GM23338 (cell line): ENCODE results near the gene UBXN11. TPM values are rescaled to one million over a fixed set of nuclear protein-coding genes. Genes with fewer than 3 reads are reported as not detected.

Source experiments
- ATAC-seq: fragments of 200-7000 bp; cut with Tn5 transposase; 3 replicates; pipeline ENCODE4 v1.9.1; 2020
- DNase-seq: peaks from one replicate; pipeline ENCODE4 v3.0.0-alpha.2; 2015; ENCODE audit warnings: low spot score
- H2AFZ ChIP-seq: fragments of 200-600 bp; sonication (generic); 2 replicates; pipeline ENCODE4 v1.8.0; 2016; ENCODE audit warnings: antibody characterized with exemption, mild to moderate bottlenecking, moderate library complexity
- H3F3A ChIP-seq: fragments of 200-600 bp; sonication (generic); replicated peaks from 2 replicates; pipeline ENCODE4 v1.8.0; 2017; ENCODE audit warnings: antibody characterized with exemption, mixed run types, low read depth
- H3K27ac ChIP-seq: fragments of 200-600 bp; sonication (generic); 2 replicates; pipeline ENCODE4 v1.6.1; 2016; ENCODE audit warnings: low read depth
- H3K27me3 ChIP-seq: fragments of 200-600 bp; sonication (generic); 2 replicates; pipeline ENCODE4 v1.8.0; 2016; ENCODE audit warnings: mild to moderate bottlenecking, mixed run types, moderate library complexity; ENCODE audit not compliant: insufficient read depth
- H3K36me3 ChIP-seq: fragments of 200-600 bp; sonication (generic); 2 replicates; pipeline ENCODE4 v1.8.0; 2016; ENCODE audit warnings: mild to moderate bottlenecking; ENCODE audit not compliant: insufficient read depth
- H3K4me1 ChIP-seq: fragments of 200-600 bp; sonication (generic); 2 replicates; pipeline ENCODE4 v1.8.0; 2016; ENCODE audit warnings: mild to moderate bottlenecking, moderate library complexity; ENCODE audit not compliant: insufficient read depth
- H3K4me2 ChIP-seq: fragments of 200-600 bp; sonication (generic); 2 replicates; pipeline ENCODE4 v1.7.1; 2017; ENCODE audit warnings: mixed run types
- H3K4me3 ChIP-seq: fragments of 200-600 bp; sonication (generic); 2 replicates; pipeline ENCODE4 v1.6.1; 2016; ENCODE audit warnings: mixed run types
- H3K79me2 ChIP-seq: fragments of 200-600 bp; sonication (generic); replicated peaks from 2 replicates; pipeline ENCODE4 v1.8.0; 2017; ENCODE audit warnings: mild to moderate bottlenecking; ENCODE audit not compliant: insufficient read depth
- H3K9me2 ChIP-seq: fragments of 200-600 bp; sonication (generic); 2 replicates; pipeline ENCODE4 v1.8.0; 2017; ENCODE audit not compliant: insufficient read depth
- H4K20me1 ChIP-seq: fragments of 200-600 bp; sonication (generic); replicated peaks from 2 replicates; pipeline ENCODE4 v1.8.0; 2017; ENCODE audit warnings: mild to moderate bottlenecking; ENCODE audit not compliant: insufficient read depth
- H3K27ac Mint-ChIP-seq: 2 replicates; pipeline ENCODE4 v1.8.0; 2020; ENCODE audit warnings: inconsistent platforms, mild to moderate bottlenecking, moderate library complexity, mixed read lengths
- H3K27me3 Mint-ChIP-seq: 3 replicates; pipeline ENCODE4 v1.8.0; 2022; ENCODE audit warnings: low read depth, mild to moderate bottlenecking, moderate library complexity, mixed read lengths, inconsistent platforms; ENCODE audit not compliant: insufficient read depth, poor library complexity
- H3K36me3 Mint-ChIP-seq: 3 replicates; pipeline ENCODE4 v1.8.0; 2021; ENCODE audit warnings: low read depth, mild to moderate bottlenecking, inconsistent platforms, moderate library complexity, mixed read lengths
- H3K4me1 Mint-ChIP-seq: 3 replicates; pipeline ENCODE4 v1.8.0; 2020; ENCODE audit warnings: mild to moderate bottlenecking, inconsistent platforms, mixed read lengths
- H3K4me3 Mint-ChIP-seq: 3 replicates; pipeline ENCODE4 v1.8.0; 2021; ENCODE audit warnings: moderate library complexity, mild to moderate bottlenecking, inconsistent platforms, mixed read lengths
- H3K9me3 Mint-ChIP-seq: 3 replicates; pipeline ENCODE4 v1.8.0; 2020; ENCODE audit warnings: moderate library complexity, mild to moderate bottlenecking, inconsistent platforms, mixed read lengths
- CREB1 ChIP-seq: fragments of 250-450 bp; sonication (Bioruptor Pico); IDR thresholded peaks from 2 replicates; pipeline ENCODE4 v1.5.0; 2020; ENCODE audit warnings: low read depth, mild to moderate bottlenecking, moderate library complexity
- CTCF ChIP-seq, 2 experiments: fragments of 200-600 bp in 1 of 2; sonication (generic) in 1 of 2; conservative IDR thresholded peaks; 2 replicates each; pipeline versions ENCODE4 v1.5.1 to v1.6.1; 2016 to 2017; ENCODE audit warnings: antibody characterized with exemption in 2 of 2, low read depth in 2 of 2, mild to moderate bottlenecking in 2 of 2, moderate library complexity in 1 of 2
- EZH2 ChIP-seq: fragments of 200-600 bp; sonication (generic); IDR thresholded peaks from one replicate; pipeline ENCODE4 v1.8.0; 2017; ENCODE audit warnings: antibody characterized with exemption, mild to moderate bottlenecking, low read depth; ENCODE audit not compliant: unreplicated experiment
- EZH2phosphoT487 ChIP-seq: fragments of 200-600 bp; sonication (generic); IDR thresholded peaks from one replicate; pipeline ENCODE4 v1.8.1; 2018; ENCODE audit warnings: antibody characterized with exemption; ENCODE audit not compliant: unreplicated experiment
- JUNB ChIP-seq: IDR thresholded peaks from one replicate; pipeline ENCODE4 v1.6.1; 2016; ENCODE audit warnings: antibody characterized with exemption; ENCODE audit not compliant: unreplicated experiment
- STAT1 ChIP-seq: IDR thresholded peaks from one replicate; pipeline ENCODE4 v1.6.1; 2016; ENCODE audit warnings: antibody characterized with exemption; ENCODE audit not compliant: unreplicated experiment
- ZNF331 ChIP-seq: fragments of 250-450 bp; sonication (Bioruptor Pico); IDR thresholded peaks from 2 replicates; pipeline ENCODE4 v1.5.0; 2020; ENCODE audit warnings: low read depth, mild to moderate bottlenecking, moderate library complexity
- polyA plus RNA-seq: library from polyadenylated mRNA; unstranded; fragments of >200 nt; fragmentation: Nextera tagmentation; extraction: Ambion mirVana; gene quantifications from 2 replicates; pipeline ENCODE4 v1.2.1, GENCODE V29; 2016
- total RNA-seq: library from RNA; depleted of rRNA; stranded (reverse); fragments of >200 nt; shearing (Covaris generic); gene quantifications from 2 replicates; pipeline ENCODE4 v1.2.3, GENCODE V29; 2014

UBXN11 gene
- total and polyA plus RNA-seq, 2 experiments from 2014 or later = 8.0 to 8.3 TPM

GRCh38 chr1:26297057-26297790, 9.2 kb downstream of the UBXN11 start:
- TF ChIP-seq EZH2phosphoT487 (no peak), JUNB (no peak), CTCF (conservative IDR thresholded peaks at IDR 0.05; ENCODE audit: low read depth in 2 of 2) (no peak), CREB1 (no peak), ZNF331 (CRISPR knock-in tag) (no peak)
- DNase-seq = no peak
- Histone ChIP-seq H3K4me1 (no peaks in the 10 kb centered on the region), H3K27me3 (no peaks in the 10 kb centered on the region), H4K20me1 (no peaks in the 10 kb centered on the region), H3K9me2 (no peaks in the 10 kb centered on the region), H3K4me2 (no peak overlapping the region), H2AFZ (no peak overlapping the region), H3K4me3 (no peak overlapping the region), H3F3A (no peaks in the 10 kb centered on the region), H3K36me3 (no peaks in the 10 kb centered on the region), H3K27ac (no peak overlapping the region), H3K79me2 (no peaks in the 10 kb centered on the region)
- H3K27ac Mint-ChIP-seq = no peak overlapping the region
- no peak for ATAC-seq
- H3K4me1 Mint-ChIP-seq = no peaks in the 10 kb centered on the region
- no peak overlapping the region for H3K4me3 Mint-ChIP-seq
- no peaks in the 10 kb centered on the region for H3K9me3 Mint-ChIP-seq
- H3K36me3 Mint-ChIP-seq = no peaks in the 10 kb centered on the region; the same call in 2 of the 3 replicates
- H3K27me3 Mint-ChIP-seq = peaks cover 7% of the 10 kb centered on the region

GRCh38 chr1:26296340-26297056, 9.9 kb downstream of the UBXN11 start:
- TF ChIP-seq JUNB (no peak), STAT1 (no peak), EZH2phosphoT487 (no peak), EZH2 (no peak)
- no peak overlapping the region for H3K27ac Mint-ChIP-seq
- H3K4me2 ChIP-seq = no peak overlapping the region
- no peaks in the 10 kb centered on the region for H3K79me2 ChIP-seq
- H3K4me1 ChIP-seq = no peaks in the 10 kb centered on the region
- no peak overlapping the region for H2AFZ ChIP-seq
- H3F3A ChIP-seq = no peaks in the 10 kb centered on the region
- no peaks in the 10 kb centered on the region; the same call in 2 of the 3 replicates for H3K36me3 Mint-ChIP-seq
- H3K4me3 ChIP-seq = no peak overlapping the region
- no peaks in the 10 kb centered on the region for H3K9me2 ChIP-seq
- H3K4me3 Mint-ChIP-seq = no peak overlapping the region
- ATAC-seq (no peak), DNase-seq (no peak)
- H3K9me3 Mint-ChIP-seq = no peaks in the 10 kb centered on the region
- H3K4me1 Mint-ChIP-seq = 0 out of 3 replicates have a peak, but pooled peaks cover 5% of the 10 kb centered on the region
- H4K20me1 ChIP-seq = no peaks in the 10 kb centered on the region
- peaks cover 7% of the 10 kb centered on the region for H3K27me3 Mint-ChIP-seq
- no peak overlapping the region for H3K27ac ChIP-seq
- no peaks in the 10 kb centered on the region for H3K27me3 ChIP-seq
- H3K36me3 ChIP-seq = no peaks in the 10 kb centered on the region
